Hepatocyte (in vitro differentiated cells): ENCODE results near the gene LPAR1. TPM values are rescaled to one million over a fixed set of nuclear protein-coding genes. Genes with fewer than 3 reads are reported as not detected.

Experiments
- DNase-seq: peaks from one replicate; pipeline ENCODE4 v3.0.0-alpha.2; 2016; ENCODE audit warnings: low spot score
- H2AFZ ChIP-seq: fragments of 200-600 bp; sonication (generic); 2 replicates; pipeline ENCODE4 v1.6.0; 2016; ENCODE audit warnings: antibody characterized with exemption, mild to moderate bottlenecking
- H3K27ac ChIP-seq: fragments of 200-600 bp; sonication (generic); 2 replicates; pipeline ENCODE4 v1.5.1; 2016; ENCODE audit warnings: mild to moderate bottlenecking
- H3K27me3 ChIP-seq: fragments of 200-600 bp; sonication (generic); 2 replicates; pipeline ENCODE4 v1.6.1; 2016
- H3K36me3 ChIP-seq: fragments of 200-600 bp; sonication (generic); replicated peaks from 2 replicates; pipeline ENCODE4 v1.5.1; 2016; ENCODE audit warnings: low read depth; ENCODE audit not compliant: insufficient read depth
- H3K4me1 ChIP-seq: fragments of 200-600 bp; sonication (generic); 2 replicates; pipeline ENCODE4 v1.5.1; 2016; ENCODE audit warnings: mild to moderate bottlenecking, moderate library complexity; ENCODE audit not compliant: insufficient read depth
- H3K4me2 ChIP-seq: fragments of 200-600 bp; sonication (generic); 2 replicates; pipeline ENCODE4 v1.6.0; 2016
- H3K4me3 ChIP-seq: fragments of 200-600 bp; sonication (generic); 2 replicates; pipeline ENCODE4 v1.5.1; 2016; ENCODE audit warnings: mild to moderate bottlenecking
- H3K79me2 ChIP-seq: fragments of 200-600 bp; sonication (generic); 2 replicates; pipeline ENCODE4 v1.6.0; 2017; ENCODE audit warnings: mild to moderate bottlenecking
- H3K9me2 ChIP-seq: fragments of 200-600 bp; sonication (generic); replicated peaks from 2 replicates; pipeline ENCODE4 v1.6.0; 2017; ENCODE audit warnings: mild to moderate bottlenecking; ENCODE audit not compliant: insufficient read depth
- H3K9me3 ChIP-seq: fragments of 200-600 bp; sonication (generic); 2 replicates; pipeline ENCODE4 v1.5.1; 2016; ENCODE audit warnings: low read depth, mild to moderate bottlenecking
- H4K20me1 ChIP-seq: fragments of 200-600 bp; sonication (generic); 2 replicates; pipeline ENCODE4 v1.6.0; 2016; ENCODE audit warnings: mild to moderate bottlenecking; ENCODE audit not compliant: insufficient read depth, poor library complexity, severe bottlenecking
- EZH2 ChIP-seq: fragments of 200-600 bp; sonication (generic); IDR thresholded peaks from 2 replicates; pipeline ENCODE4 v1.6.1; 2016; ENCODE audit warnings: antibody characterized with exemption, mild to moderate bottlenecking, borderline replicate concordance
- EZH2phosphoT487 ChIP-seq: fragments of 200-600 bp; sonication (generic); IDR thresholded peaks from one replicate; pipeline ENCODE4 v1.6.1; 2018; ENCODE audit warnings: antibody characterized with exemption, mild to moderate bottlenecking, low read depth, moderate library complexity; ENCODE audit not compliant: unreplicated experiment, severe bottlenecking
- WGBS: methylation state at CpG from one replicate; pipeline ENCODE4 v1.1.6; 2016; ENCODE audit warnings: low lambda C conversion rate; ENCODE audit errors: missing lambda C conversion rate; 5-methylcytosine and 5-hydroxymethylcytosine counted together
- polyA plus RNA-seq: library from polyadenylated mRNA; unstranded; fragments of >200 nt; fragmentation: Nextera tagmentation; extraction: Ambion mirVana; gene quantifications from 2 replicates; pipeline ENCODE4 v1.2.1, GENCODE V29; 2016
- total RNA-seq: library from RNA; depleted of rRNA; stranded (reverse); fragments of >200 nt; gene quantifications from 2 replicates; pipeline ENCODE4 v1.2.3, GENCODE V29; 2014
- TF ChIP-seq, protein P1 (sequence below): fragments of 200-600 bp; sonication (generic); IDR thresholded peaks from 2 replicates; pipeline ENCODE4 v1.5.1; 2016; ENCODE audit warnings: antibody characterized with exemption, mild to moderate bottlenecking; ENCODE audit not compliant: poor library complexity

Gene LPAR1
- total and polyA plus RNA-seq, 2 experiments from 2014 or later = 20.2 to 36.8 TPM

DNA sequence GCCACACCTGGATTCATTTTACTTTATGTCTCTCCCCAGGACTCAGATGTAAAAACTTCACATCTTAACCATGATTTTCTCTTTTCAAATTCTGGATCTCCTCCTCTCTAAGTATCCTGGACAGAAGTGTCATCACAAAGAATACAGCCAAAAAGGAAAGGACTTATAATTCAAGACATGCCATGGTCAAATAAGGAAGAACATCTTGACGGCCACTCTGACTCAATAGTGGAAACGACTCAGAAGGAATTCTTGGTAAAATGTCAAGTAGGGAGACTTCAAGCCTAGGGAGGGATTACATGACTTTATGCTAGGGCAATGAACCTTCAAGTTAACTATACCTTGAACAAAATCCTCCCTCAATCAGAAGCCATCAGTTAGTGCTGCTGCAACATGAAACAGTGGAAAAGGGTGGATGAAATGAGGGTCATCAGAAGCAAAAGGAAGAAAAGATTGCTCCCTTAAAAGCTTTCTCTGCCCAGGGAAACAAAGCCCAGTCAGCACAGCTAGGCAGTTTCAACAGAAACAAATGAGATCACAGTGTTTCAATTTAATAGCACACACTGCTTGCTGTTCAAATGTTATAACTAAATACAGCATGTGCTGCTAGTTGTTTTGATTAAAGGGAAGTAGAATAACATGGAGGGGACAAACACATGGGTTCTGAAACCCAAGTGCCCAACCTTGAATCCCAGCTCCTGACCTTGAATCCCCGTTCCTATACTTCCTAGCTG lies 101.4 kb downstream of the LPAR1 start:
- Histone ChIP-seq H4K20me1 (no peaks in the 10 kb centered on the region), H3K9me3 (no peaks in the 10 kb centered on the region), H3K9me2 (no peaks in the 10 kb centered on the region), H3K36me3 (no peaks in the 10 kb centered on the region), H2AFZ (no peak overlapping the region), H3K4me3 (no peak overlapping the region), H3K27ac (no peak overlapping the region), H3K4me1 (no peaks in the 10 kb centered on the region), H3K79me2 (peaks cover 19% of the 10 kb centered on the region), H3K4me2 (no peak overlapping the region), H3K27me3 (no peaks in the 10 kb centered on the region)
- no peak for DNase-seq
- TF ChIP-seq EZH2phosphoT487 (no peak), EZH2 (no peak)
- TF ChIP-seq, protein P1, sequence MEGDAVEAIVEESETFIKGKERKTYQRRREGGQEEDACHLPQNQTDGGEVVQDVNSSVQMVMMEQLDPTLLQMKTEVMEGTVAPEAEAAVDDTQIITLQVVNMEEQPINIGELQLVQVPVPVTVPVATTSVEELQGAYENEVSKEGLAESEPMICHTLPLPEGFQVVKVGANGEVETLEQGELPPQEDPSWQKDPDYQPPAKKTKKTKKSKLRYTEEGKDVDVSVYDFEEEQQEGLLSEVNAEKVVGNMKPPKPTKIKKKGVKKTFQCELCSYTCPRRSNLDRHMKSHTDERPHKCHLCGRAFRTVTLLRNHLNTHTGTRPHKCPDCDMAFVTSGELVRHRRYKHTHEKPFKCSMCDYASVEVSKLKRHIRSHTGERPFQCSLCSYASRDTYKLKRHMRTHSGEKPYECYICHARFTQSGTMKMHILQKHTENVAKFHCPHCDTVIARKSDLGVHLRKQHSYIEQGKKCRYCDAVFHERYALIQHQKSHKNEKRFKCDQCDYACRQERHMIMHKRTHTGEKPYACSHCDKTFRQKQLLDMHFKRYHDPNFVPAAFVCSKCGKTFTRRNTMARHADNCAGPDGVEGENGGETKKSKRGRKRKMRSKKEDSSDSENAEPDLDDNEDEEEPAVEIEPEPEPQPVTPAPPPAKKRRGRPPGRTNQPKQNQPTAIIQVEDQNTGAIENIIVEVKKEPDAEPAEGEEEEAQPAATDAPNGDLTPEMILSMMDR = no peak
- WGBS = 82% methylated on average over 3 of the region's 3 CpGs

DNA sequence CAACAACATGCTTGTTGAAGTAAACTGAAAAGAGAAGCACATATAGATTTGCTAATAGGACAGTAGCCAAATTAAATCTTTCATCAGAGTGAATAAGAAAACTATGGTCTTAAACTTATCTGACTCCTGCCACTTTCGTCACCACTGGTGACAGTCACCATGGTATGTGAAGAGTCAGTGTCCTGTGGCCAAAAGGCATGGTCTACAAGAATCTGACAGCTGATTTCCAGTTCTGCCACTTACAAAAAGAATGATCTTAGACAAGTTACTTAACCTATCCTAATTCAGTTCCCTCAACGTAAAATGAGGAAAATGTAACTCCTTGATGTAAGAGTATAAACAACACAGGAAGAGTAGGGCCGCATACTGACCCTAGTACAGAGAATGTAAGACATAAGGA lies 102.0 kb downstream of the LPAR1 start:
- WGBS = 92% methylated on average over 3 of the region's 3 CpGs
- Histone ChIP-seq H3K9me3 (no peaks in the 10 kb centered on the region), H3K4me1 (no peaks in the 10 kb centered on the region), H4K20me1 (no peaks in the 10 kb centered on the region), H3K4me2 (no peak overlapping the region), H3K79me2 (peaks cover 19% of the 10 kb centered on the region), H3K9me2 (no peaks in the 10 kb centered on the region), H3K27me3 (no peaks in the 10 kb centered on the region), H2AFZ (no peak overlapping the region), H3K36me3 (no peaks in the 10 kb centered on the region), H3K4me3 (no peak overlapping the region), H3K27ac (no peak overlapping the region)
- DNase-seq = no peak
- TF ChIP-seq EZH2phosphoT487 (no peak), EZH2 (no peak)
- TF ChIP-seq, protein P1 = no peak

DNA sequence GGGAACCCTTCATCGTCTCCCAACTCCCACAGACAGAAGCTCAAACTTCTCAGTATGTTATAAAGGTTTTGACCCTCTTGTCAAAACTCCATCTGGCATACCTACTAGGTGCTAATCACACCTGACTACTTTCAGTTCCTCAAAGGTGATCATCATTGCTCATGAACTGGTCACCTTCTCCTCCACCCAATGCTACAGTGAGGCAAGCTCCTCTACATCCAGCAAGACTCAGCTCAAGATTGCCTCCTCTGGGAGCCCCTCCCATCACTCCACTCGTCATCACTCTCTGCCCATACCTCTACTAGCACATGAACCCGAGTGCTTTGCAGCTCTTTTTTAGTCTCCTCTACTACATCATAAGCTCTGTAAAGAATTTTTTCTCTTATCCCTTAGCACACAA lies 102.4 kb downstream of the LPAR1 start:
- Histone ChIP-seq H3K27ac (no peak overlapping the region), H3K4me3 (no peak overlapping the region), H3K27me3 (no peaks in the 10 kb centered on the region), H4K20me1 (no peaks in the 10 kb centered on the region), H3K36me3 (no peaks in the 10 kb centered on the region), H3K4me1 (no peaks in the 10 kb centered on the region), H3K4me2 (no peak overlapping the region), H3K79me2 (peaks cover 19% of the 10 kb centered on the region), H3K9me2 (no peaks in the 10 kb centered on the region), H2AFZ (no peak overlapping the region), H3K9me3 (no peaks in the 10 kb centered on the region)
- no peak for TF ChIP-seq EZH2
- TF ChIP-seq, protein P1 = no peak
- no peak for TF ChIP-seq EZH2phosphoT487
- no peak for DNase-seq
- 96% methylated on average over 3 of the region's 3 CpGs for WGBS
